Astrocyte (in vitro differentiated cells and primary cell): ENCODE results near the gene AKR1C4. TPM values are rescaled to one million over a fixed set of nuclear protein-coding genes. Genes with fewer than 3 reads are reported as not detected.

ENCODE experiments used
- DNase-seq: peaks from one replicate; pipeline ENCODE4 v3.0.0-alpha.2; 2010; ENCODE audit warnings: low read depth
- FAIRE-seq: peaks from 2 replicates; lab custom pipeline; 2011; peaks lifted over from hg19 to GRCh38; lab: Jason Lieb, UNC
- H2AFZ ChIP-seq: 2 replicates; pipeline ENCODE4 v1.6.0; 2012; ENCODE audit warnings: low read depth, low read length, inconsistent platforms
- H3K27ac ChIP-seq: 2 replicates; pipeline ENCODE4 v1.5.1; 2011; ENCODE audit warnings: low read depth, low read length, inconsistent platforms
- H3K27me3 ChIP-seq: 2 replicates; pipeline ENCODE4 v1.6.0; 2011; ENCODE audit warnings: low read length, inconsistent platforms; ENCODE audit not compliant: insufficient read depth
- H3K36me3 ChIP-seq: 2 replicates; pipeline ENCODE4 v1.5.1; 2011; ENCODE audit warnings: low read length, inconsistent platforms; ENCODE audit not compliant: insufficient read depth
- H3K4me1 ChIP-seq: 2 replicates; pipeline ENCODE4 v1.5.1; 2011; ENCODE audit warnings: low read length, inconsistent platforms; ENCODE audit not compliant: insufficient read depth
- H3K4me2 ChIP-seq: 2 replicates; pipeline ENCODE4 v1.6.0; 2012; ENCODE audit warnings: low read length, inconsistent platforms
- H3K4me3 ChIP-seq: 2 replicates; pipeline ENCODE4 v1.5.1; 2011; ENCODE audit warnings: low read depth, mild to moderate bottlenecking, low read length, inconsistent platforms; ENCODE audit not compliant: insufficient read depth
- H3K79me2 ChIP-seq: 2 replicates; pipeline ENCODE4 v1.6.0; 2012; ENCODE audit warnings: mild to moderate bottlenecking, low read length, inconsistent platforms; ENCODE audit not compliant: insufficient read depth
- H3K9ac ChIP-seq: 2 replicates; pipeline ENCODE4 v1.6.0; 2012; ENCODE audit warnings: mild to moderate bottlenecking, low read length, inconsistent platforms
- H3K9me3 ChIP-seq: 2 replicates; pipeline ENCODE4 v1.5.1; 2012; ENCODE audit warnings: low read depth, mild to moderate bottlenecking, low read length, inconsistent platforms; ENCODE audit not compliant: insufficient read depth
- H4K20me1 ChIP-seq: 2 replicates; pipeline ENCODE4 v1.6.0; 2012; ENCODE audit warnings: low read length, inconsistent platforms; ENCODE audit not compliant: insufficient read depth
- H3K27ac Mint-ChIP-seq: one replicate; pipeline ENCODE4 v1.8.0; 2021; ENCODE audit warnings: mild to moderate bottlenecking, mixed read lengths; ENCODE audit not compliant: unreplicated experiment
- H3K27me3 Mint-ChIP-seq: one replicate; pipeline ENCODE4 v1.8.0; 2021; ENCODE audit warnings: low read depth, mixed read lengths; ENCODE audit not compliant: unreplicated experiment
- H3K36me3 Mint-ChIP-seq: one replicate; pipeline ENCODE4 v1.8.0; 2021; ENCODE audit warnings: low read depth, mixed read lengths; ENCODE audit not compliant: unreplicated experiment
- H3K4me1 Mint-ChIP-seq: one replicate; pipeline ENCODE4 v1.8.0; 2021; ENCODE audit warnings: low read depth, mixed read lengths; ENCODE audit not compliant: unreplicated experiment
- H3K4me3 Mint-ChIP-seq: one replicate; pipeline ENCODE4 v1.8.0; 2021; ENCODE audit warnings: mild to moderate bottlenecking, moderate library complexity, mixed read lengths; ENCODE audit not compliant: unreplicated experiment
- H3K9me3 Mint-ChIP-seq: one replicate; pipeline ENCODE4 v1.8.0; 2021; ENCODE audit warnings: mild to moderate bottlenecking, mixed read lengths; ENCODE audit not compliant: unreplicated experiment
- CTCF ChIP-seq: IDR thresholded peaks from 2 replicates; pipeline ENCODE4 v1.5.1; 2011; ENCODE audit warnings: low read depth, mild to moderate bottlenecking, inconsistent platforms, low read length, moderate library complexity; ENCODE audit not compliant: insufficient read depth
- EZH2 ChIP-seq: IDR thresholded peaks from 2 replicates; pipeline ENCODE4 v1.6.1; 2012; ENCODE audit warnings: mild to moderate bottlenecking, low read length, inconsistent platforms; ENCODE audit not compliant: insufficient read depth
- total RNA-seq: library from RNA; stranded (reverse); gene quantifications from 2 replicates; pipeline ENCODE4 v1.2.1, GENCODE V29; 2021

Gene AKR1C4
- total RNA-seq, 1 donor from 2014 or later: not detected

- peaks cover 2% of the 10 kb centered on the region for H3K9me3 ChIP-seq
- H3K4me1 Mint-ChIP-seq: no peaks in the 10 kb centered on the region
- H3K36me3 Mint-ChIP-seq: no peaks in the 10 kb centered on the region
- H3K27ac Mint-ChIP-seq: no peak overlapping the region
- H3K4me3 Mint-ChIP-seq: no peak overlapping the region
- no peak overlapping the region for H3K27ac ChIP-seq
- FAIRE-seq (no peak), DNase-seq (no peak)
- peaks cover 10% of the 10 kb centered on the region for H3K9me3 Mint-ChIP-seq
- H3K4me2 ChIP-seq: no peak overlapping the region
- TF ChIP-seq CTCF (no peak), EZH2 (no peak)
- H2AFZ ChIP-seq: no peak overlapping the region
- H3K79me2 ChIP-seq: no peaks in the 10 kb centered on the region
- H3K4me3 ChIP-seq: no peak overlapping the region
- H3K4me1 ChIP-seq: no peaks in the 10 kb centered on the region
- no peaks in the 10 kb centered on the region for H3K27me3 ChIP-seq
- H3K36me3 ChIP-seq: no peaks in the 10 kb centered on the region
- H4K20me1 ChIP-seq: no peaks in the 10 kb centered on the region
- H3K27me3 Mint-ChIP-seq: peaks cover 9% of the 10 kb centered on the region
- H3K9ac ChIP-seq: no peak overlapping the region
Measured at GRCh38 chr10:5155951-5156350, 40.7 kb upstream of the AKR1C4 start.

GRCh38 chr10:5157501-5157900, 39.1 kb upstream of the AKR1C4 start:
- H3K79me2 ChIP-seq: no peaks in the 10 kb centered on the region
- no peaks in the 10 kb centered on the region for H3K4me1 ChIP-seq
- H2AFZ ChIP-seq: no peak overlapping the region
- H4K20me1 ChIP-seq: no peaks in the 10 kb centered on the region
- H3K4me3 ChIP-seq: no peak overlapping the region
- no peaks in the 10 kb centered on the region for H3K36me3 ChIP-seq
- H3K9ac ChIP-seq: no peak overlapping the region
- no peak for FAIRE-seq
- Mint-ChIP-seq H3K4me1 (no peaks in the 10 kb centered on the region), H3K4me3 (no peak overlapping the region), H3K36me3 (no peaks in the 10 kb centered on the region), H3K27ac (no peak overlapping the region), H3K9me3 (peaks cover 10% of the 10 kb centered on the region), H3K27me3 (peaks cover 9% of the 10 kb centered on the region)
- H3K27me3 ChIP-seq: no peaks in the 10 kb centered on the region
- no peak overlapping the region for H3K4me2 ChIP-seq
- no peak for TF ChIP-seq EZH2
- no peak for TF ChIP-seq CTCF
- H3K9me3 ChIP-seq: peaks cover 5% of the 10 kb centered on the region
- no peak overlapping the region for H3K27ac ChIP-seq
- no peak for DNase-seq

GRCh38 chr10:5159126-5159525, 37.5 kb upstream of the AKR1C4 start:
- Mint-ChIP-seq H3K27me3 (peaks cover 9% of the 10 kb centered on the region), H3K36me3 (no peaks in the 10 kb centered on the region)
- FAIRE-seq: no peak

More at GRCh38 chr10:5159126-5159525, 37.5 kb upstream of the AKR1C4 start:
- H3K27ac ChIP-seq: no peak overlapping the region
- H3K27ac Mint-ChIP-seq: no peak overlapping the region
- H3K36me3 ChIP-seq: no peaks in the 10 kb centered on the region
- peaks cover 5% of the 10 kb centered on the region for H3K9me3 ChIP-seq
- no peak overlapping the region for H3K4me2 ChIP-seq
- no peak overlapping the region for H3K9ac ChIP-seq
- no peak overlapping the region for H3K4me3 ChIP-seq
- no peak for DNase-seq
- TF ChIP-seq CTCF: no peak
- TF ChIP-seq EZH2: no peak
- H3K79me2 ChIP-seq: no peaks in the 10 kb centered on the region
- peaks cover 12% of the 10 kb centered on the region for H3K9me3 Mint-ChIP-seq
- H3K4me3 Mint-ChIP-seq: no peak overlapping the region
- H3K4me1 ChIP-seq: no peaks in the 10 kb centered on the region
- H3K27me3 ChIP-seq: no peaks in the 10 kb centered on the region
- H4K20me1 ChIP-seq: no peaks in the 10 kb centered on the region
- no peaks in the 10 kb centered on the region for H3K4me1 Mint-ChIP-seq
- H2AFZ ChIP-seq: no peak overlapping the region
